HEK293 (cell line): ENCODE results near the gene ZNF23.

ENCODE experiments used
- CTCF ChIA-PET: fragments of 350-600 bp; formaldehyde crosslinking; extraction: SDS; loops from one replicate; lab custom pipeline; 2021; ENCODE audit warnings: antibody characterized with exemption; lab: Yijun Ruan, JAX
- POLR2A ChIA-PET: fragments of 300-600 bp; formaldehyde crosslinking; extraction: SDS; loops from one replicate; lab custom pipeline; 2020; ENCODE audit warnings: antibody characterized with exemption, inconsistent platforms; lab: Yijun Ruan, JAX
- H3K27ac ChIP-seq: fragments of 200-500 bp; sonication (Bioruptor generic); 2 replicates; pipeline ENCODE4 v1.5.1; 2014; ENCODE audit warnings: low read depth, low read length, control low read depth, inconsistent platforms; ENCODE audit errors: extremely low read depth
- H3K36me3 ChIP-seq, 2 experiments: fragments of 200-500 bp in 1 of 2; sonication (Bioruptor generic) in 1 of 2; 1 replicate in 1 of 2; 2 replicates in 1 of 2; pipeline ENCODE4 v1.5.1; 2014 to 2017; ENCODE audit warnings: inconsistent platforms in 2 of 2, low read length in 2 of 2; ENCODE audit not compliant: control insufficient read depth in 2 of 2, insufficient read depth in 1 of 2
- H3K4me1 ChIP-seq: fragments of 200-500 bp; sonication (Bioruptor generic); 2 replicates; pipeline ENCODE4 v1.5.1; 2014; ENCODE audit warnings: mild to moderate bottlenecking, low read length, inconsistent platforms; ENCODE audit not compliant: control insufficient read depth, insufficient read depth
- H3K4me3 ChIP-seq: 2 replicates; pipeline ENCODE4 v1.5.1; 2011; ENCODE audit warnings: low read depth, mild to moderate bottlenecking, control low read depth, low read length, moderate library complexity
- H3K9me3 ChIP-seq: fragments of 200-500 bp; sonication (Bioruptor generic); 2 replicates; pipeline ENCODE4 v1.5.1; 2014; ENCODE audit warnings: low read depth, low read length, inconsistent platforms; ENCODE audit not compliant: control insufficient read depth, insufficient read depth
- GLIS1 ChIP-seq: fragments of 450-650 bp; formaldehyde crosslinking; IDR thresholded peaks from 2 replicates; pipeline ENCODE4 v1.5.1; 2016; ENCODE audit warnings: missing biosample characterization, missing genetic modification characterization
- HOXD13 ChIP-seq: sonication (generic); formaldehyde crosslinking; IDR thresholded peaks from 2 replicates; pipeline ENCODE4 v1.8.0; 2022; ENCODE audit warnings: missing genetic modification reagents, borderline replicate concordance
- KLF1 ChIP-seq: fragments of 450-650 bp; formaldehyde crosslinking; IDR thresholded peaks from 2 replicates; pipeline ENCODE4 v1.5.1; 2016; ENCODE audit warnings: missing biosample characterization, missing genetic modification characterization
- KLF8 ChIP-seq: fragments of 450-650 bp; formaldehyde crosslinking; IDR thresholded peaks from 2 replicates; pipeline ENCODE4 v1.5.1; 2016; ENCODE audit warnings: missing biosample characterization, missing genetic modification characterization
- MYNN ChIP-seq: fragments of 450-650 bp; formaldehyde crosslinking; IDR thresholded peaks from 2 replicates; pipeline ENCODE4 v1.5.1; 2016; ENCODE audit warnings: missing biosample characterization, missing genetic modification characterization, borderline replicate concordance
- SP3 ChIP-seq: fragments of 450-650 bp; formaldehyde crosslinking; IDR thresholded peaks from 2 replicates; pipeline ENCODE4 v1.5.1; 2016; ENCODE audit warnings: missing biosample characterization, missing genetic modification characterization
- YY1 ChIP-seq: fragments of 450-650 bp; formaldehyde crosslinking; IDR thresholded peaks from 2 replicates; pipeline ENCODE4 v1.5.1; 2018; ENCODE audit warnings: missing biosample characterization, missing genetic modification characterization
- ZBTB11 ChIP-seq: fragments of 450-650 bp; formaldehyde crosslinking; conservative IDR thresholded peaks from 2 replicates; pipeline ENCODE4 v1.5.1; 2016; ENCODE audit warnings: low read depth, missing biosample characterization, missing genetic modification characterization
- ZBTB17 ChIP-seq: fragments of 450-650 bp; formaldehyde crosslinking; IDR thresholded peaks from 2 replicates; pipeline ENCODE4 v1.5.1; 2016; ENCODE audit warnings: missing biosample characterization, missing genetic modification characterization
- ZBTB20 ChIP-seq: fragments of 450-650 bp; formaldehyde crosslinking; IDR thresholded peaks from 2 replicates; pipeline ENCODE4 v1.5.1; 2016; ENCODE audit warnings: missing biosample characterization, missing genetic modification characterization
- ZBTB21 ChIP-seq: fragments of 450-650 bp; formaldehyde crosslinking; IDR thresholded peaks from 2 replicates; pipeline ENCODE4 v1.5.1; 2017; ENCODE audit warnings: missing biosample characterization, missing genetic modification characterization
- ZBTB48 ChIP-seq: fragments of 450-650 bp; formaldehyde crosslinking; IDR thresholded peaks from 2 replicates; pipeline ENCODE4 v1.5.1; 2016; ENCODE audit warnings: missing biosample characterization, missing genetic modification characterization
- ZIC2 ChIP-seq: fragments of 450-650 bp; formaldehyde crosslinking; IDR thresholded peaks from 2 replicates; pipeline ENCODE4 v1.5.1; 2016; ENCODE audit warnings: missing biosample characterization, missing genetic modification characterization
- ZNF138 ChIP-seq: fragments of 450-650 bp; formaldehyde crosslinking; IDR thresholded peaks from 2 replicates; pipeline ENCODE4 v1.5.1; 2016; ENCODE audit warnings: missing biosample characterization, missing genetic modification characterization, borderline replicate concordance
- ZNF174 ChIP-seq: fragments of 450-650 bp; formaldehyde crosslinking; IDR thresholded peaks from 2 replicates; pipeline ENCODE4 v1.5.0; 2017; ENCODE audit warnings: missing biosample characterization, mild to moderate bottlenecking, missing genetic modification characterization
- ZNF2 ChIP-seq: fragments of 450-650 bp; formaldehyde crosslinking; IDR thresholded peaks from 2 replicates; pipeline ENCODE4 v1.5.1; 2016; ENCODE audit warnings: missing biosample characterization, missing genetic modification characterization
- ZNF324 ChIP-seq: fragments of 450-650 bp; formaldehyde crosslinking; IDR thresholded peaks from 2 replicates; pipeline ENCODE4 v1.5.1; 2016; ENCODE audit warnings: missing biosample characterization, missing genetic modification characterization
- ZNF335 ChIP-seq: fragments of 450-650 bp; formaldehyde crosslinking; conservative IDR thresholded peaks from 2 replicates; pipeline ENCODE4 v1.5.1; 2016; ENCODE audit warnings: missing biosample characterization, missing genetic modification characterization
- ZNF560 ChIP-seq: fragments of 450-650 bp; formaldehyde crosslinking; IDR thresholded peaks from 2 replicates; pipeline ENCODE4 v1.5.1; 2017; ENCODE audit warnings: missing biosample characterization, missing genetic modification characterization, borderline replicate concordance
- ZNF561 ChIP-seq: fragments of 450-650 bp; IDR thresholded peaks from 2 replicates; pipeline ENCODE4 v1.5.1; 2018; ENCODE audit warnings: missing biosample characterization, missing genetic modification characterization, borderline replicate concordance
- ZNF585B ChIP-seq: fragments of 450-650 bp; formaldehyde crosslinking; IDR thresholded peaks from 2 replicates; pipeline ENCODE4 v1.5.1; 2016; ENCODE audit warnings: missing biosample characterization, missing genetic modification characterization
- ZNF76 ChIP-seq: fragments of 450-650 bp; formaldehyde crosslinking; IDR thresholded peaks from 2 replicates; pipeline ENCODE4; 2016; ENCODE audit warnings: low read depth, missing biosample characterization, missing genetic modification characterization, borderline replicate concordance
- ZNF777 ChIP-seq: fragments of 450-650 bp; formaldehyde crosslinking; IDR thresholded peaks from 2 replicates; pipeline ENCODE4 v1.5.1; 2017; ENCODE audit warnings: missing biosample characterization, missing genetic modification characterization, borderline replicate concordance
- ZNF843 ChIP-seq: fragments of 450-650 bp; formaldehyde crosslinking; IDR thresholded peaks from 2 replicates; pipeline ENCODE4 v1.5.1; 2016; ENCODE audit warnings: missing biosample characterization, missing genetic modification characterization
- TF ChIP-seq, protein P1 (sequence below): fragments of 450-650 bp; formaldehyde crosslinking; optimal IDR thresholded peaks from 2 replicates; pipeline ENCODE3; 2016; ENCODE audit warnings: missing biosample characterization, mild to moderate bottlenecking, missing genetic modification characterization
- TF ChIP-seq, protein P2 (sequence below): fragments of 450-650 bp; formaldehyde crosslinking; IDR thresholded peaks from 2 replicates; pipeline ENCODE4 v1.5.1; 2016; ENCODE audit warnings: missing biosample characterization, missing genetic modification characterization
- TF ChIP-seq, protein P3 (sequence below): fragments of 450-650 bp; formaldehyde crosslinking; IDR thresholded peaks from 2 replicates; pipeline ENCODE4 v1.5.1; 2016; ENCODE audit warnings: missing biosample characterization, missing genetic modification characterization

Gene ZNF23

GRCh38 chr16:71461686-71462648 lies at the start of gene ZNF23:
Gene ZNF23, minus strand, starts transcription at chr16:71462247. Its CDS starts 5,451 bp downstream, at chr16:71456796.
- Histone ChIP-seq H3K27ac (no peak within 1 kb of the TSS; the same call in 1 of the 2 replicates), H3K4me1 (peaks cover 7% of the 10 kb centered on the region; the same call in 1 of the 2 replicates), H3K36me3 (no peaks in the 10 kb centered on the region), H3K4me3 (peak within 1 kb of the TSS; percentile 92), H3K9me3 (no peaks in the 10 kb centered on the region)
- ChIA-PET CTCF (interaction anchor here (0.6 to 2.8 kb wide), 3 partner anchors 18 to 79 kb away, joined by 3 to 9 read pairs (median 3); no protein-coding TSS in a partner anchor), POLR2A (interaction anchor here (0.6 to 1.8 kb wide), 5 partner anchors 18 to 49 kb away, joined by 3 to 16 read pairs (median 4); no protein-coding TSS in a partner anchor)
- no peak for TF ChIP-seq ZNF777
- peak; percentile 51; the same call in 1 of the 2 replicates for TF ChIP-seq KLF1 (tag by site-specific recombination)
- TF ChIP-seq MYNN (tag by site-specific recombination), result no peak
- no peak for TF ChIP-seq ZNF174 (tag by site-specific recombination)
- no peak for TF ChIP-seq HOXD13 (CRISPR knock-in tag)
- peak; percentile 80 for TF ChIP-seq ZNF335 (tag by site-specific recombination)
- TF ChIP-seq ZNF76 (tag by site-specific recombination), result peak; percentile 41; the same call in 1 of the 2 replicates
- peak; percentile 52 for TF ChIP-seq ZBTB17 (tag by site-specific recombination)
- no peak for TF ChIP-seq ZNF138
- TF ChIP-seq, protein P1, sequence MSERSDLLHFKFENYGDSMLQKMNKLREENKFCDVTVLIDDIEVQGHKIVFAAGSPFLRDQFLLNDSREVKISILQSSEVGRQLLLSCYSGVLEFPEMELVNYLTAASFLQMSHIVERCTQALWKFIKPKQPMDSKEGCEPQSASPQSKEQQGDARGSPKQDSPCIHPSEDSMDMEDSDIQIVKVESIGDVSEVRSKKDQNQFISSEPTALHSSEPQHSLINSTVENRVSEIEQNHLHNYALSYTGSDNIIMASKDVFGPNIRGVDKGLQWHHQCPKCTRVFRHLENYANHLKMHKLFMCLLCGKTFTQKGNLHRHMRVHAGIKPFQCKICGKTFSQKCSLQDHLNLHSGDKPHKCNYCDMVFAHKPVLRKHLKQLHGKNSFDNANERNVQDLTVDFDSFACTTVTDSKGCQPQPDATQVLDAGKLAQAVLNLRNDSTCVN (tag by site-specific recombination), result peak; percentile 19
- TF ChIP-seq ZNF561 (tag by site-specific recombination), result peak; percentile 74; the same call in 1 of the 2 replicates
- peak; percentile 68 for TF ChIP-seq ZBTB48 (tag by site-specific recombination)
- TF ChIP-seq ZBTB21 (tag by site-specific recombination), result peak; percentile 98
- TF ChIP-seq GLIS1 (tag by site-specific recombination), result peak; percentile 34; the same call in 1 of the 2 replicates
- TF ChIP-seq ZBTB11, result peak; percentile 95
- TF ChIP-seq, protein P2, sequence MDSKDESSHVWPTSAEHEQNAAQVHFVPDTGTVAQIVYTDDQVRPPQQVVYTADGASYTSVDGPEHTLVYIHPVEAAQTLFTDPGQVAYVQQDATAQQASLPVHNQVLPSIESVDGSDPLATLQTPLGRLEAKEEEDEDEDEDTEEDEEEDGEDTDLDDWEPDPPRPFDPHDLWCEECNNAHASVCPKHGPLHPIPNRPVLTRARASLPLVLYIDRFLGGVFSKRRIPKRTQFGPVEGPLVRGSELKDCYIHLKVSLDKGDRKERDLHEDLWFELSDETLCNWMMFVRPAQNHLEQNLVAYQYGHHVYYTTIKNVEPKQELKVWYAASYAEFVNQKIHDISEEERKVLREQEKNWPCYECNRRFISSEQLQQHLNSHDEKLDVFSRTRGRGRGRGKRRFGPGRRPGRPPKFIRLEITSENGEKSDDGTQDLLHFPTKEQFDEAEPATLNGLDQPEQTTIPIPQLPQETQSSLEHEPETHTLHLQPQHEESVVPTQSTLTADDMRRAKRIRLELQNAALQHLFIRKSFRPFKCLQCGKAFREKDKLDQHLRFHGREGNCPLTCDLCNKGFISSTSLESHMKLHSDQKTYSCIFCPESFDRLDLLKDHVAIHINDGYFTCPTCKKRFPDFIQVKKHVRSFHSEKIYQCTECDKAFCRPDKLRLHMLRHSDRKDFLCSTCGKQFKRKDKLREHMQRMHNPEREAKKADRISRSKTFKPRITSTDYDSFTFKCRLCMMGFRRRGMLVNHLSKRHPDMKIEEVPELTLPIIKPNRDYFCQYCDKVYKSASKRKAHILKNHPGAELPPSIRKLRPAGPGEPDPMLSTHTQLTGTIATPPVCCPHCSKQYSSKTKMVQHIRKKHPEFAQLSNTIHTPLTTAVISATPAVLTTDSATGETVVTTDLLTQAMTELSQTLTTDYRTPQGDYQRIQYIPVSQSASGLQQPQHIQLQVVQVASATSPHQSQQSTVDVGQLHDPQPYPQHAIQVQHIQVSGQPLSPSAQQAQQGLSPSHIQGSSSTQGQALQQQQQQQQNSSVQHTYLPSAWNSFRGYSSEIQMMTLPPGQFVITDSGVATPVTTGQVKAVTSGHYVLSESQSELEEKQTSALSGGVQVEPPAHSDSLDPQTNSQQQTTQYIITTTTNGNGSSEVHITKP (tag by site-specific recombination), result peak; percentile 53
- 0 out of 2 replicates have a peak, but pooled peaks have one; percentile 28 for TF ChIP-seq YY1 (tag by site-specific recombination)
- peak; percentile 57; the same call in 1 of the 2 replicates for TF ChIP-seq ZNF843
- 0 out of 2 replicates have a peak, but pooled peaks have one; percentile 37 for TF ChIP-seq ZNF324 (tag by site-specific recombination)
- TF ChIP-seq, protein P3, sequence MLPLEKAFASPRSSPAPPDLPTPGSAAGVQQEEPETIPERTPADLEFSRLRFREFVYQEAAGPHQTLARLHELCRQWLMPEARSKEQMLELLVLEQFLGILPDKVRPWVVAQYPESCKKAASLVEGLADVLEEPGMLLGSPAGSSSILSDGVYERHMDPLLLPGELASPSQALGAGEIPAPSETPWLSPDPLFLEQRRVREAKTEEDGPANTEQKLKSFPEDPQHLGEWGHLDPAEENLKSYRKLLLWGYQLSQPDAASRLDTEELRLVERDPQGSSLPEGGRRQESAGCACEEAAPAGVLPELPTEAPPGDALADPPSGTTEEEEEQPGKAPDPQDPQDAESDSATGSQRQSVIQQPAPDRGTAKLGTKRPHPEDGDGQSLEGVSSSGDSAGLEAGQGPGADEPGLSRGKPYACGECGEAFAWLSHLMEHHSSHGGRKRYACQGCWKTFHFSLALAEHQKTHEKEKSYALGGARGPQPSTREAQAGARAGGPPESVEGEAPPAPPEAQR (tag by site-specific recombination), result peak; percentile 28; the same call in 1 of the 2 replicates
- TF ChIP-seq ZNF560, result no peak
- peak; percentile 47 for TF ChIP-seq SP3
- TF ChIP-seq ZNF585B (tag by site-specific recombination), result no peak
- TF ChIP-seq ZIC2 (tag by site-specific recombination), result 0 out of 2 replicates have a peak, but pooled peaks have one; percentile 16
- peak; percentile 77; the same call in 1 of the 2 replicates for TF ChIP-seq KLF8 (tag by site-specific recombination)
- peak; percentile 96 for TF ChIP-seq ZBTB20 (tag by site-specific recombination)
- 0 out of 2 replicates have a peak, but pooled peaks have one; percentile 56 for TF ChIP-seq ZNF2 (tag by site-specific recombination)
